ENCODE results near the gene MTO1. TPM values are rescaled to one million over a fixed set of nuclear protein-coding genes. Genes with fewer than 3 reads are reported as not detected.
"Not testable (repeated sequence)": the region's sequence is repeated elsewhere in the genome, so short reads cannot be mapped to it uniquely, and the experiment has no call there.

Gene MTO1
- total RNA-seq, 1 experiment from 2014 or later = 50.7 TPM

- DNase-seq (ENCODE audit: extremely low read depth, low read depth) = no peak
Observed at GRCh38 chr6:73523434-73524123, 62.0 kb downstream of the MTO1 start.

GRCh38 chr6:73525546-73526330, 64.2 kb downstream of the MTO1 start:
- no peak for DNase-seq (ENCODE audit: extremely low read depth, low read depth)

GRCh38 chr6:73528897-73529296, 67.4 kb downstream of the MTO1 start:
- no peak for DNase-seq (ENCODE audit: extremely low read depth, low read depth)

GRCh38 chr6:73532293-73532692, 70.8 kb downstream of the MTO1 start:
- DNase-seq (ENCODE audit: extremely low read depth, low read depth) = no peak

- DNase-seq (ENCODE audit: extremely low read depth, low read depth) = no peak
Observed at GRCh38 chr6:73534628-73535027, 73.1 kb downstream of the MTO1 start.

- no peak for DNase-seq (ENCODE audit: extremely low read depth, low read depth)
Observed at GRCh38 chr6:73537677-73538076, 76.1 kb downstream of the MTO1 start.

- no peak for DNase-seq (ENCODE audit: extremely low read depth, low read depth)
Observed at GRCh38 chr6:73538116-73538779, 76.7 kb downstream of the MTO1 start.

GRCh38 chr6:73542481-73542880, 80.9 kb downstream of the MTO1 start:
- DNase-seq (ENCODE audit: extremely low read depth, low read depth) = not testable (repeated sequence)

- DNase-seq (ENCODE audit: extremely low read depth, low read depth) = no peak
Observed at GRCh38 chr6:73542891-73543290, 81.4 kb downstream of the MTO1 start.

- DNase-seq (ENCODE audit: extremely low read depth, low read depth) = no peak
Observed at GRCh38 chr6:73547036-73547435, 85.5 kb downstream of the MTO1 start.

GRCh38 chr6:73548458-73549446, 87.2 kb downstream of the MTO1 start:
- no peak for DNase-seq (ENCODE audit: extremely low read depth, low read depth)

GRCh38 chr6:73551115-73551514, 89.6 kb downstream of the MTO1 start:
- DNase-seq (ENCODE audit: extremely low read depth, low read depth) = not testable (repeated sequence)

- DNase-seq (ENCODE audit: extremely low read depth, low read depth) = not testable (repeated sequence)
Observed at GRCh38 chr6:73555380-73555949, 93.9 kb downstream of the MTO1 start.

GRCh38 chr6:73556836-73557235, 95.3 kb downstream of the MTO1 start:
- no peak for DNase-seq (ENCODE audit: extremely low read depth, low read depth)

Small RNA genes within 50 kb of the gene (small RNA-seq; reads per million reads assigned to genes)
- gene AL603910.2 (0 reads per million in 2 experiments), gene RN7SL827P (0 to 0.06 reads per million in 2 experiments), gene RNU6-975P (0 reads per million in 2 experiments)

Other genes starting within 250 kb of the MTO1 start
- gene KHDC1L, start 236.2 kb upstream of the MTO1 start, total RNA-seq (2014; rRNA removed; shearing (Covaris generic)) = not detected in 2 replicates
- 1.5 and 2.8 TPM in 2 replicates for gene KHDC1, start 198.5 kb upstream of the MTO1 start, total RNA-seq (2014; rRNA removed; shearing (Covaris generic))
- not detected in 2 replicates for gene DPPA5, start 107.5 kb upstream of the MTO1 start, total RNA-seq (2014; rRNA removed; shearing (Covaris generic))
- not detected in 2 replicates for gene KHDC3L, start 99.1 kb upstream of the MTO1 start, total RNA-seq (2014; rRNA removed; shearing (Covaris generic))
- not detected in 2 replicates for gene OOEP, start 91.8 kb upstream of the MTO1 start, total RNA-seq (2014; rRNA removed; shearing (Covaris generic))
- not detected in 2 replicates for gene DDX43, start 66.9 kb upstream of the MTO1 start, total RNA-seq (2014; rRNA removed; shearing (Covaris generic))
- gene CGAS, start 9.4 kb upstream of the MTO1 start, total RNA-seq (2014; rRNA removed; shearing (Covaris generic)) = 12.4 and 12.6 TPM in 2 replicates
- 15,595 and 16,429 TPM in 2 replicates for gene EEF1A1, start 59.3 kb downstream of the MTO1 start, total RNA-seq (2014; rRNA removed; shearing (Covaris generic))
- 9.4 and 11.7 TPM in 2 replicates for gene SLC17A5, start 192.3 kb downstream of the MTO1 start, total RNA-seq (2014; rRNA removed; shearing (Covaris generic))
- gene CD109, start 234.5 kb downstream of the MTO1 start, total RNA-seq (2014; rRNA removed; shearing (Covaris generic)) = 36.3 and 43.6 TPM in 2 replicates